ENCODE data around the gene FBXL19.

Gene FBXL19

DNA sequence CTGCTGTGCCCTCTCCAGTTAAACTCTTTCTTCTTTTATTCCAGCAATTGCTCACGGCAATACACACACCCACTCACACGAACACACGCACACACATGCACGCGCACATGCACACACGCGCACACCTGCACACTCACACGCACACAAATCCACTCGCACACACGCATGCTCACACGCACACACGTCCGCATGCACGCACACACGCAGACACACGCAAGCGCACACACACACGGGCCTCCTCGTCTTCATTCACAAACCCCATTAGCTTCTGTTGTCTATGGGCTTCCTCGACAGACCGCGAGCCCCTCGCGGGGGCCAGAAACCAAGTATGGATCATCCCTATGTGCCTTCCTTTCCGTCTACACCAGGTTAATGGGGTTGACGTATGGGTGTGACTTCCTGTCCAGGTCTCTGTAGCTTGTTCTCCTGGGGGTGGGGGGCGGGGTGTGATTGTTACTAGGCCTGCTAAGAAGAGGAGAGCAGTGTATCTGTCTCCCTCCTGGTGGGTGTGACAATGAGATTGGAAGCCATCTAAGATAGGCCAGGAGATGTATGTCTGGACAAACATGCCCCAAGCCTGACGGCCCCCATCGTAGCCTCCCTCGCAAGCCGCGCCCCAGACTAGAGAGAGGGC is 27.6 kb upstream of the FBXL19 start:
- no peak for DNase-seq

DNA sequence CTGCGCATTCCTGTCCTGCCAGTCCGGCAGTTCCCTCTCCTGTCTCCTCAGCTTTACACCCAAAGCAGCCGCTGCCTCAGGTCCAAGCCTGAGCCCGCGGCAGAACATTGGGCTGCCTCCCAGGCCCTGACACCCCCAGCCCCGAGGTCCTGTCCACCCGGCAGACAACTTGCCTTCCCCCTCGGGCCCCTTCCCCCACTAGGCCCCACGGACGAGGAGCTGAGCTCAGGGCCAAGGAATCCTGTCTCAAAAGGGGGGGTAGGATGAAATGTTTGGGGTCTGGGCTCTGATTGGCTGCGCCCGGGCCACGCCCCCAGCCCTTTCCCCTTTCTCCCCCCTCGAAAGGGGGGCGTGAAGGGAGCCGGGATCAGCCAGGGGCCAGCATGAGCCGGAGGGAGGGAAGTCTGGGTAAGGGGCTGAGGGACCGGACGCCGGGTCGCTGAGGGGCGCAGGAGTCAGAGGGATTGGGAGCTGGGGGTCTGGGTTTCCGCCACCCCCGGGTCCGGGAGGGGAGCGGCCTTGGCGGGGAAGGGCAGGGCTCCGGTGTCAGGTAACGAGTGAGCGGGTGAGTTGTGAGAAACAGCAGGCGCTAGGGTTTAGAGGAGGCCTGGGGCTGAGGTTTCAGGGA is 27.0 kb upstream of the FBXL19 start, which contains the start of gene CTF1:
TSS of gene CTF1 (plus strand) at position 354 of the 628 bp plus-strand sequence. CDS start at position 384, 30 bp downstream.
- DNase-seq, result no peak

DNA sequence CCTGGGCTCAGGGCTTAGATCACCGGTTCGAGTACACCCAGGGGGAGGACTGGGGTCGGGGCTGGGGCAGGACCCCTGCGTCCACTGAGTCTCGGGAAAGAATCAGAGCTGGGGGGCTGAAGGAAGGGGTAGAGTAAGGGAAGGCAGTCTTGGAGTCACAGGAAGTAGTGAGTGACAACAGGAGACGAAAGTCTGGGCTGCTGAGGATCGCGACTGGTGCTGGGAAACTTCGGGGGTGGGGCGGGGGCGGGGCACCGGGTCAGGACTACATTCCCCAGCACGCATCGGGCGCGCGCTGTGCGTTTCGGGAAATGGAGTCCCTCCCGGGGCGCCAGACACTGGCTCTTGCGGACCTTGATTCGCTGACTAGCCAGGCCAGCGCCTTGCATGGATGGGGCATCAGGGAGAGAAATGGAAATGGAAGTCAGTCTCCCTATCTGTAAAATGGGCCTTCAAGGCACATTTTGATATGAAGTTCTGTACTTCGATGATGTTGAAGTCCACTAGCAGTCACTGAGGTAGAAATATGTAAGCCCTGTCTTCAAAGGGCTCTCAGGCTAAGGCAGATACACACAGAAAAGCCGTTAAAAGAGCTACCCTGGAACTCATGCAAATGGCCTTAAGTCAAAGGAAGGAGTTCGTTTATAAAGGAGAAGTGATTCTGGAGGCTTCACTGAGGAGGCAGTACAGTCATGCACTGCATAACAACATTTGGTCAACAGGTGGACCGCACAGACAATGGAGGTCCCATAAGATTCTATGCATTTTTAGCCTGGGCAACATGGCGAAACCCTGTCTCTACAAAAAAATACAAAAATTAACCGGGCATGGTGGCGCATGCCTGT is 26.3 kb upstream of the FBXL19 start:
- DNase-seq, result peak in 1 of 2 experiments; percentile 4

DNA sequence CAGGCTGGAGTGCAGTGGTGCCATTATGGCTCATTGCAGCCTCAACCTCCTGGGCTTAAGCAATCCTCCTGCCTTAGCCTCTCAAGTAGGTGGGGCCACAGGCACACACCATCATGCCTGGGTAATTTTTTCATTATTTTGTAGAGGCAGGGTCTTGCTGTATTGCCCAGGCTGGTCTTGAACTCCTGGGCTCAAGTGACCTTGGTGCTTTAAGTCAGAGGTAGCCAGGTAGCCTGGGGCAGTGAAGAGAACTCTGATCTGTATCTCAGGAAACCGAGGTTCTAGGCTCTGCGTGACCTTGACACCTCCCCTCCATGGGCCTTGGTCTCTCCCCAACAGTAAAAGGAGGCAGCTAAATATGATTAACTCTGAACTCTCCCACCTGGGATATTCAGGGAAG is 23.6 kb upstream of the FBXL19 start:
- DNase-seq, result no peak

DNA sequence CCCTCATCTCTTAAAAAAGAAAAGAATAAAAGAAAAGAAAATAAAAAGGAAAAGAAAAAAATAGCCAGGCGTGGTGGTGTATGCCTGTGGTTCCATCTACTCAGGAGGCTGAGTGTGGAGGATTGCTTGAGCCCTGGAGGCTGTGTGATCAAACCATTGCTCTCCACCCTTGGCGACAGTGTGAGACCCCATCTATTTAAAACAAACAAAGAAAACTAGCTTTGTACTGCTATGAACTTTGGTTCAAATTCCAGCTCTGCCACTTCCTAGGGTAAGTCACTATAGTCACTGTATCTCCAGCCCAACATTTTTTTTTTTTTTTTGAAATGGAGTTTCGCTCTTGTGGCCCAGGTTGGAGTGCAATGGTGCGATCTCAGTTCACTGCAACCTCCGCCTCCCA is 22.8 kb upstream of the FBXL19 start:
- no peak for DNase-seq

DNA sequence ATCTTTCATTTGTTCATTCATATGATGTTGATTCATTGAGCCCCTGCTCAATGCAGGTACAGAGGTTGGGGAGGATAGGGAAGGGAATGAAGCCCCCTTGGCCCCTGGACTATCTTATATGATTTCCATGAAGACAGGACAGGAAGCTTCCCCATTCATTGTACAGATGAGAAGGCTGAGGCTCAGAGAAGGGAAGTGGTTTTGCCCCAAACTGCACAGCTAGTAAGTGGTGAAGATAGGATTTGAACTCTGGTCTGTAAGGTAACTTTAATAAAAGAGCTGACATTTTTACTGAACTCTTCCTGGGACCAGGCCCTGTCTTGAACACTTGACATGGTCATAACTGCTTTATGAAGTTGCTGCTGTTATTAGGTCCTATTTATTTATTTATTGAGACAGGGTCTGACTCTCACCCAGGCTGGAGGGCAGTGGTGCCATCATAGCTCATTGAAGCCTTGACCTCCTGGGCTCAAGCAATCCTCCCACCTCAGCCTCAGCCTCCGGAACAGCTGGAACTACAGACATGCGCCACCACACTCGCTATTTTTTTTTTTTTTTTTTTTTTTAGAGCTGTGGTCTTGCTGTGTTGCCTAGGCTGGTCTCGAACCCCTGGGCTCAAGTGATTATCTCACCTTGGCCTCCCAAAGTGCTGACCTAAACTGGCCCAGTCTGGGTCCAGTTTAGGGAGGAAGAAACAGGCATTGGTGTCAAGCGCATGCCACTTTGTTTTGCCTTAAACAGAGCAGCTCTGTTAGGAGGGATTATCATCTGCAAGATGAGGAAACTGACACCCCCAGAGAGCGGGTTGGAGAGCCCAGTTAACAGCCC is 22.0 kb upstream of the FBXL19 start:
- DNase-seq, result peak; percentile 16 to 22

DNA sequence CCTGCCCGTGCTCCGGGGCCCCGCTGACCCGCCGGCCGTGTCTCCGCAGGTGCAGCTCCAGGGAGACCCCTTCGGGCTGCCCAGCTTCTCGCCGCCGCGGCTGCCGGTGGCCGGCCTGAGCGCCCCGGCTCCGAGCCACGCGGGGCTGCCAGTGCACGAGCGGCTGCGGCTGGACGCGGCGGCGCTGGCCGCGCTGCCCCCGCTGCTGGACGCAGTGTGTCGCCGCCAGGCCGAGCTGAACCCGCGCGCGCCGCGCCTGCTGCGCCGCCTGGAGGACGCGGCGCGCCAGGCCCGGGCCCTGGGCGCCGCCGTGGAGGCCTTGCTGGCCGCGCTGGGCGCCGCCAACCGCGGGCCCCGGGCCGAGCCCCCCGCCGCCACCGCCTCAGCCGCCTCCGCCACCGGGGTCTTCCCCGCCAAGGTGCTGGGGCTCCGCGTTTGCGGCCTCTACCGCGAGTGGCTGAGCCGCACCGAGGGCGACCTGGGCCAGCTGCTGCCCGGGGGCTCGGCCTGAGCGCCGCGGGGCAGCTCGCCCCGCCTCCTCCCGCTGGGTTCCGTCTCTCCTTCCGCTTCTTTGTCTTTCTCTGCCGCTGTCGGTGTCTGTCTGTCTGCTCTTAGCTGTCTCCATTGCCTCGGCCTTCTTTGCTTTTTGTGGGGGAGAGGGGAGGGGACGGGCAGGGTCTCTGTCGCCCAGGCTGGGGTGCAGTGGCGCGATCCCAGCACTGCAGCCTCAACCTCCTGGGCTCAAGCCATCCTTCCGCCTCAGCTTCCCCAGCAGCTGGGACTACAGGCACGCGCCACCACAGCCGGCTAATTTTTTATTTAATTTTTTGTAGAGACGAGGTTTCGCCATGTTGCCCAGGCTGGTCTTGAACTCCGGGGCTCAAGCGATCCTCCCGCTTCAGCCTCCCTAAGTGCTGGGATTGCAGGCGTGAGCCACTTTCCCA is 21.1 kb upstream of the FBXL19 start:
- DNase-seq, result peak; percentile 45 to 61

DNA sequence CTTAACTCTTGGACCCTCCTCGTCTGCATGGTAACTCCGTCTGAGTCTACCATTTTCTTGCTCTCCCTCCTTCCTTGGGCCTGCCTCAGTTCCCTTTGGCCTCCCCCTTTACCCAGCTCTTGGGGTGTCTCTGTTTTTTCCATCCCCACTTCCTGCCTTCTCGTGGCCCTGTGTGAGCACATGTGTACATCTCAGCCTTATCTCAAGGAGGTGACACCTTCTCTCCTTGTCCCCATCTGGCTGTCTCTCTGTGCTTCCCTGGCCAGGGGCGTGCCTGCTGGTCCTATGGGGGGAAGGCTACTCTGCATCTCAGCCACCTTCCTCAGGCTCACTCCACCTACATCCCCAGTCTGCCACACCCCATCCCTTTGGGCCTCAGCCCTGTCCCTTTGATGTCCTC is 20.4 kb upstream of the FBXL19 start:
- DNase-seq, result no peak

DNA sequence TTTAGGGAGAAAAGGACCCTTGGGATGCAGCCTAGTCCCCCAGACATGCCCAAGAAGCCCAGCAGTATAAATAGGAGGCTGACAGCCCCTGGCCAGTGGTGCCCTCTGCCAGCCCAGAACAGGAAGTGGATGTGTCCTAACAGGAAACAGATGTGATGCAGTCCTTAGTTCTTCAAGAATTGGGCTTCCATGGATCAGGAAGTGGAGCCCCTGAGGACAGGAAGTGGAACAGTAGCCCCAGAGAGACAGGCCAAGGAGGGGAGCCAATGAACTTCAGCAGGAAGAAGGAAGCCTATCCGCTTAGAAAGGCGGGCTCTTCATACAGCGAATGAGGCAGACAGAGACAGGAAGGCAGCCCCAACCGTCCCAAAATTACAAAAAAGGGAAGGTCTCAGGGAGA is 19.8 kb upstream of the FBXL19 start:
- peak; percentile 97 to 99 for DNase-seq

DNA sequence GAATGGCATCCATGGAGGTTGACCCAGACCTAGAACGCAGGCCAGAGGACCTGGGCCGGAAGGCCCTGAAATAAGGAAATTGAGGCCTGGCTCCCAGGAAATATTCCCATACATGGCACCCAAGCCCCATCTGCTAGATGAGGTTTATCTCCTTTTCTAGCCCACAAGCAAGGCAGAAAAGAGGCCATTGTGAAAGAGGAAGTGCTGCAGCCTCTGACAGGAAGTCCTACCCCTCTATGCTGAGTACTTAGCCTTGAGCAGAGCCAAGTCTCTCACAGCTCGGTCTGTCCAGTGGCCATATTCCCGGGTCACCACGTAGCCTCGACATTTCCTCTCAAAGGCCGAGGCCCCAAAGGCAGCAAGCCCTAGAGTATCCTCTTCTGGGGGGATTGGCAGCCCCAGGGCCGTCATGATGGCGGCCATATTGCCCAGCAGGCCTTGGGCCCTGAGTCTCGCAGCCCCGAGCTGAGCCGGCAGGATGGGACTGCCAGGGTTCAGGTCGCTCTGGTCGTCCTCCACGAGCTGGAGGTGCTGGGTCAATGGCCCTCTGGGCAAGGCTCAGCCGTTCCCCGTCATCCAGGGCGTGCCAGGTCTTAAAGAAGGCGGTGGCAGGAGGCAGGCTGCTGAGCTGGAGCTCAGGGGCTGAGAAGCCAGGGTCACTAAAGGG is 19.1 kb upstream of the FBXL19 start:
- peak; percentile 82 to 86 for DNase-seq

DNA sequence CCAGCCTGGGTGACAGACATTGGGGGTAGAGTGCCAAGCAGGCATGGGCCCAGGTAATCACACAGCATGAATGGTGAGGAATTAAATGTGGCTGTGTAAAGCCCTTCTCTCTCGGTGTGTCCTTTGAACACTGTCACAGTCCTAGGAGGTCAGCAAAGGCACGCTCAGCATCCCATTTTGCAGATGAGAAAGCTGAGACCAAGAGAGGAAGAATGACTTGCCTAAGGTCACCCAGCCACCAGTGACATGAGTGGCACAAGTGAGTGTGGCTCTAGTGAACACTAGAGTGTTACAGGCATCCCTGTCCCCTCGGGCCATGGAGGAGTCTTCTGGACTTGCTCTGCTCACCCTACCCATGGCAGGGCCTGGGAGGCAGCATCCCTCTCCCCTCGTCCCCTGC is 16.3 kb upstream of the FBXL19 start:
- DNase-seq, result no peak

DNA sequence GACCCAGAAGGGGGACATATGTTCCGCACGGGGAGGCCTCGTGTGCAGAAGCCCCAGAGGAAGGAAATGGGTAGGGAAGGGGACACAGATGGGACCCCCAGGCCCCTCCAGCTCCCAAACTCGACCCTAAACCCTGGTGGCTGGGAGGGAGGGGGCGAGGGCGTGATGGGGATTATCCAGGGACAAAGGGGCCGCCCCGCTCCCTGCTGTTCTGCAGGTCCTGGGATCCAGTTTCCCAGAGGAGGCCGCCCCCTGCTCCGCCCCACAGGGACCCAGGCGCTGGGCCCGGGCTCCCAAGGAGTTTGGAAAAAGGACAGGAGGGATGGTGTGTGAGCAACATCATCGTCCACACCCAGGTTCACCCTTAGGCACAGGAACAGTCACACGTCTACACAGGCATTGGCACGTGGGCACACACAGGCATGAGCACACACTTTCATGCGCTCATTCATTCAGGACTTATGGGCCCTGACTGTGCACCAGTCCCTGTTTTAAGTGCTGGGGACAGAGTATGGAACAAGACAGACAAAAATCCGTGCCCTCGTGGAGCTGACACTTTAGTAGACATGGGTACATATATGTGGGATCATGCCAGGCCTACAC is 12.8 kb upstream of the FBXL19 start:
- DNase-seq, result no peak

DNA sequence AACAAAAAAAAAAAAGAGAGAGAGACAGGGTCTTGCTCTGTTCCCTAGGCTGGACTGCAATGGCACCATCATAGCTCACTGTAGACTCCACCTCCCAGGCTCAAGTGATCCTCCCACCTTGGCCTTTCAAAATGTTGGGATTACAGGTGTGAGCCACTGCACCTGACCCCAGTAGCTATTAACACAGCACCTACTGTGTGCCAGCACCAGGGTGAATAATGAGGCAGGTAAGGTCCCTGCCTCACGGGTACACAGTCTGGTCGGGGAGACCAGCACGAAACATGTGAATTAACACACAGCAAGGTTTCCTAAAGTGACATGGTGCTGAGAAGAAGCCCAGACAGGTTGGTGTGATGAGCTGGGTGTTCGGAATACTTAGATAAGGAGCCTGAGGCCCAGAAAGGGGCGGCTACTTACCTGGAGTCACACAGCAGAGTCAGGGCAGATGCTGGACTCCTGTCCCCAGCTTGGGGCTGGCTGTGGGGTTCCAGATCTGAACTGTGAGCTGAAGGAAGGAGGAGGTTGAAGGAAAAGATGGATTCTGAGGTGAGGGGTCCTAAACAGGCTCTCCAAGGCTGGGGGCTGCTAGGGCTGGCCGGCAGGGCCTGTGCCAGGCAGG is 10.5 kb upstream of the FBXL19 start:
- DNase-seq, result no peak

DNA sequence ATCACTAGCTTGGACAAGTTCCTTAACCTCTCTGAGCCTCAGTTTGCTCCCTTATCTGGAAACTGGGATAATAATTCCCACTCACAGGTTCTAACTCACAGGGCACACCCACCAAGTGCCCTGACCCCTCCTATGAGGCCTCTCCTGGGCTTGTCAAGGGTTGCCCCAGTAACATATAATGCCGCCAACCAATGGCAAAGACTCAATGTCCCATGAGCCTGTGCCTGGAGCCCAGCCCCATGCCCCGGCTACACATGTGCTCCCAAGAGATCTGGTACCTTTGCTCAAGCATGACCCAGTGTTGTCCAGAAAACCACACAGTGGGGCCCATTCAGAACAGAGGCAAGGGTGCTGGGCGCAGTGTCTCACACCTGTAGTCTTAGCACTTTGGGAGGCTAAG is 8.5 kb upstream of the FBXL19 start:
- no peak for DNase-seq

DNA sequence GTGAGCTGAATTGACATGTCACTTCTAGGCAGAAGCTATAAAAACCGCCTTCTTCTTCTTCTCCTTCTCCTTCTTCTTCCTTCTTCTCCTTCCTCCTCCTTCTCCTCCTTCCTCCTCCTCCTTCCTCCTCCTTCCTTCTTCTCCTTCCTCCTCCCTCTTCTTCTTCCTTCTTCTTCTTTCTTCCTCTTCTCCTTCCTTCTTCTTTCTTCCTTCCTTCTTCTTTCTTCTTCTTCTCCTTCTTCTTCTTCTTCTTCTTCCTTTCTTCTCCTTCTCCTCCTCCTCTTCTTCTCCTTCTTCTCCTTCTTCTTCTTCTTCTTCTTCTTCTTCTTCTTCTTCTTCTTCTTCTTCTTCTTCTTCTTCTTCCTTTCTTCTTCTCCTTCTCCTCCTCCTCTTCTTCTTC is 4.8 kb upstream of the FBXL19 start:
- no peak for DNase-seq

DNA sequence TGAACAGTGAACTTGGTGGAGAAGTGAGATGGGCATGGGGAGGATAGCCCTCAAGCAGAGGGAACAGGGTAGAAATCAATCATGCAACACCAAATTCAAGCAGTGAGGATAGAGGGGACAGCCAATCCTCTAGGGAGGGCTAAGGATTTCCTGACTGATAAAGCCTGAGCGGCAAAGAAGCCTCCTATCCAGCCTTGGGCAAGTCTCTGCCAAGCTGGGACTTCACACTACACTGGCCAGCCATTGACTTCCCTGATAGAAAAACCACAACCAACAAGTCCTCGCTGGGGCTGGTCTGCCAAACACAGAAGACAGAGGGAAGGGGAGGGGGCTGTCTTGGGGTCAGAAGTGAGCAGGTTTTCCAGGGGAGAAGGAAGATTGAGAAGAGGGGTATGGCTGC is 2.5 kb upstream of the FBXL19 start:
- no peak for DNase-seq

DNA sequence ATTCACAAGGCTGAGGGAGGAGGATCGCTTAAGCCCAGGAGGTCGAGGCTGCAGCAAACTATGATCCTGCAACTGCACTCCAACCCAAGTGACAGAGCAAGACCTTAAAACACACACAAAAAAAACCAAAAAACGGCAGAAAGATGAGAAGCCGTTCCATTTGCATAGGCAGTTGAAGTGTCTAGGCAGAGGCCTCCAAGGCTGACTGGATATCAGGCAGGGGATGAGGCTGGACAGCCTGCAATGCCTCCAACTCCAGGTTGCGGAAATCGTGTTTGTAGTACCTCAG is 2.0 kb upstream of the FBXL19 start:
- no peak for DNase-seq

DNA sequence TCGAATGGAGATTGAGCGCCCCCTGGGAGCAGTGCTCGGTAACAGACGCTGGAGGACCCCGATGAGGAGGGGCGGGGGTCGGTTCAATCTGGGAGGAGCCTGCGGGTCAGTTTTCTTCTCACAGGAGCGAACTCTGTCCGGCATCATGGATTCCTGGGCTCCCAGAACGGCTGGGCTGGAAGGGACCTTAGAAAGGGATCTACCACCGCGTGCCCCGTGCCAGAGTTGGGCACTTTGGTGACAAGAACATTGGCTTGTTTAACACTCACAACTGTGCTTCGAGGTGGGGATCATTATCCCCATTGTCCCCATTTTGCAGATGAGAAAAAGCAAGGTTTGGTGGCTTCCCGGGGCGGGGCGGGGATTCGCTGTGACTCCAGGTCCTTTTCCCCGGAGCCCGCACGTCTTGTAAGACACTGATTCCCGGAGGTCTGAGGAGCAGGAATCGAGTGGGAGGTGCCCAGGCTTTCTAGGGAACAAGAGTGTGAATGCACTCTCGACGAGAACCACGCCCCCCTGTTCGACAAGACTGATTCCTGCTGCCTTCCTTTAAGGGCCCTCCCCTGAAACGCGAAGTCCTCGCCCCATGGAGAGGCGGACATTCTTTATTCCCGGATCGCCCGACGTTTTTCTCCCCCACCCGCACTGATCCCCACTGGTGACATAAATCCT is 1.5 kb upstream of the FBXL19 start:
- peak; percentile 79 to 83 for DNase-seq

DNA sequence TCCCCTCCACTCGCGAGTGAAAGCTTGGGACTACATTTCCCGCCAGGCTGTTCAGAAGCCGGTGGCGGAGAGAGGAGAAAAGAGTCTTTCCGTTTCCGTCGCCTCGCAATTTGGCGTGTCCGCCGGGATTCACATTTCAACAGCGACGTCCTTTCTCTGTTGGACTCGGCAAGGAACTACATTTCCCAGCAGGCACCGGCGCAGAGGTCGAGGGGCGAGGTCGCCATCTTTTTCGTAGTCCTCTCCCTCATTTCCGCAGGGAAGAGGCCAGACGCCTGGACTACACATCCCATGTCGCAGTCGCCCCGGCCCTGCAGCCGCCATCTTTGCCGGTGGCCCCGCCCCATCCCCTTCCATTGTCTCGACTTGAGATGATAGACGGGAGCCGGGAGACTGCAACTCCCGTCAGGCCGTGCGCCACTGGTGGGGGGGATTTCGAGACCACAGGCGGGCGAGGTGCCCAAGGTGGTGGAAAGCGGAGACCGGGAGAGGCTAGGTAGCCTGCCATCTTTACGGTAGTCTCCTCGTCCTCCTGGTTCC is 882 bp upstream of the FBXL19 start:
- peak; percentile 96 to 97 for DNase-seq
